Measurements from ENCODE around the gene PAM.

DNA sequence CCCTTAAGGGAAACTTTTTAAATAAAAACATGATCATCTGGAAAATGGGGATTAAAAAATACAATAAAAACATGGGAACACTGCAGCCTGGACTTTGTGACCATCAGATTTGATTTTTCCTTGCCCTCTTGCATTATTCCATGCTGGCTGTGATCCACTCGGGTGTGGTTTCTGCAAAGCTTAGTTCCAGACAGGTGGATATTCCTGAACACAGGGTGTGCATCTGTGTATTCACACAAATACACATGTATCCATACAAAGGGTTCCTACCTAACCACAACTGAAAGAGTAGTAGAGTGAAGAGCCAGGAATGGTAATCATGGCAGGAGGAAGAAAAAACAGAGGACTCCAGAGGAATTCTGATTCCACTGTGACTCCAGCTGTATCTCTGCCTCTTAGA lies 178.2 kb downstream of the PAM start:
- TF ChIP-seq, protein P1, sequence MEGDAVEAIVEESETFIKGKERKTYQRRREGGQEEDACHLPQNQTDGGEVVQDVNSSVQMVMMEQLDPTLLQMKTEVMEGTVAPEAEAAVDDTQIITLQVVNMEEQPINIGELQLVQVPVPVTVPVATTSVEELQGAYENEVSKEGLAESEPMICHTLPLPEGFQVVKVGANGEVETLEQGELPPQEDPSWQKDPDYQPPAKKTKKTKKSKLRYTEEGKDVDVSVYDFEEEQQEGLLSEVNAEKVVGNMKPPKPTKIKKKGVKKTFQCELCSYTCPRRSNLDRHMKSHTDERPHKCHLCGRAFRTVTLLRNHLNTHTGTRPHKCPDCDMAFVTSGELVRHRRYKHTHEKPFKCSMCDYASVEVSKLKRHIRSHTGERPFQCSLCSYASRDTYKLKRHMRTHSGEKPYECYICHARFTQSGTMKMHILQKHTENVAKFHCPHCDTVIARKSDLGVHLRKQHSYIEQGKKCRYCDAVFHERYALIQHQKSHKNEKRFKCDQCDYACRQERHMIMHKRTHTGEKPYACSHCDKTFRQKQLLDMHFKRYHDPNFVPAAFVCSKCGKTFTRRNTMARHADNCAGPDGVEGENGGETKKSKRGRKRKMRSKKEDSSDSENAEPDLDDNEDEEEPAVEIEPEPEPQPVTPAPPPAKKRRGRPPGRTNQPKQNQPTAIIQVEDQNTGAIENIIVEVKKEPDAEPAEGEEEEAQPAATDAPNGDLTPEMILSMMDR (IDR thresholded peaks at IDR 0.05; ENCODE audit: extremely low read depth in 1 of 2, insufficient read depth in 1 of 2, low read depth in 1 of 2, low read length in 2 of 2), result no peak
- no peak for TF ChIP-seq MYC (IDR thresholded peaks at IDR 0.05; ENCODE audit: low read depth, low read length)
